Cardiac muscle cell (in vitro differentiated cells and primary cell): ENCODE data around the gene TAF5L. TPM values are rescaled to one million over a fixed set of nuclear protein-coding genes. Genes with fewer than 3 reads are reported as not detected.

ENCODE experiments used
- DNase-seq, 2 donors: peaks; one replicate each; pipeline versions ENCODE4 v3.0.0 to v3.0.0-alpha.2; 2010 to 2017; ENCODE audit warnings: low read depth in 1 of 2, low spot score in 1 of 2
- H3K27ac ChIP-seq: fragments of 200-600 bp; sonication (generic); 2 replicates; pipeline ENCODE4 v1.5.1; 2016
- H3K27me3 ChIP-seq: fragments of 200-600 bp; sonication (generic); 2 replicates; pipeline ENCODE4 v1.6.0; 2016; ENCODE audit warnings: control low read depth
- H3K36me3 ChIP-seq: fragments of 200-600 bp; sonication (generic); 2 replicates; pipeline ENCODE4 v1.5.1; 2016; ENCODE audit warnings: control low read depth
- H3K4me1 ChIP-seq: fragments of 200-600 bp; sonication (generic); 2 replicates; pipeline ENCODE4 v1.8.1; 2017; ENCODE audit warnings: low read depth, mild to moderate bottlenecking, mixed run types
- H3K4me3 ChIP-seq: fragments of 200-600 bp; sonication (generic); 2 replicates; pipeline ENCODE4 v1.5.1; 2016; ENCODE audit warnings: mild to moderate bottlenecking
- H3K9me3 ChIP-seq: fragments of 200-600 bp; sonication (generic); 2 replicates; pipeline ENCODE4 v1.5.1; 2017; ENCODE audit warnings: low read depth, mild to moderate bottlenecking, control low read depth
- polyA plus RNA-seq: library from polyadenylated mRNA; unstranded; fragments of >200 nt; fragmentation: Nextera tagmentation; extraction: Ambion mirVana; gene quantifications from 2 replicates; pipeline ENCODE4 v1.2.1, GENCODE V29; 2016
- total RNA-seq: library from RNA; depleted of rRNA; stranded (reverse); fragments of >200 nt; gene quantifications from 2 replicates; pipeline ENCODE4 v1.2.3, GENCODE V29; 2016
- TF ChIP-seq, protein P1 (sequence below): IDR thresholded peaks from 2 replicates; pipeline ENCODE4 v1.5.1; 2012; ENCODE audit warnings: low read depth, mild to moderate bottlenecking, low read length

Gene TAF5L
- total and polyA plus RNA-seq, 2 experiments from 2014 or later = 2.5 to 9.6 TPM

GRCh38 chr1:229619002-229619401 lies 6.9 kb downstream of the TAF5L start:
- DNase-seq = no peak
- Histone ChIP-seq H3K27ac (no peak overlapping the region), H3K9me3 (no peaks in the 10 kb centered on the region), H3K36me3 (no peaks in the 10 kb centered on the region), H3K4me1 (no peaks in the 10 kb centered on the region), H3K27me3 (no peaks in the 10 kb centered on the region), H3K4me3 (no peak overlapping the region)
- TF ChIP-seq, protein P1, sequence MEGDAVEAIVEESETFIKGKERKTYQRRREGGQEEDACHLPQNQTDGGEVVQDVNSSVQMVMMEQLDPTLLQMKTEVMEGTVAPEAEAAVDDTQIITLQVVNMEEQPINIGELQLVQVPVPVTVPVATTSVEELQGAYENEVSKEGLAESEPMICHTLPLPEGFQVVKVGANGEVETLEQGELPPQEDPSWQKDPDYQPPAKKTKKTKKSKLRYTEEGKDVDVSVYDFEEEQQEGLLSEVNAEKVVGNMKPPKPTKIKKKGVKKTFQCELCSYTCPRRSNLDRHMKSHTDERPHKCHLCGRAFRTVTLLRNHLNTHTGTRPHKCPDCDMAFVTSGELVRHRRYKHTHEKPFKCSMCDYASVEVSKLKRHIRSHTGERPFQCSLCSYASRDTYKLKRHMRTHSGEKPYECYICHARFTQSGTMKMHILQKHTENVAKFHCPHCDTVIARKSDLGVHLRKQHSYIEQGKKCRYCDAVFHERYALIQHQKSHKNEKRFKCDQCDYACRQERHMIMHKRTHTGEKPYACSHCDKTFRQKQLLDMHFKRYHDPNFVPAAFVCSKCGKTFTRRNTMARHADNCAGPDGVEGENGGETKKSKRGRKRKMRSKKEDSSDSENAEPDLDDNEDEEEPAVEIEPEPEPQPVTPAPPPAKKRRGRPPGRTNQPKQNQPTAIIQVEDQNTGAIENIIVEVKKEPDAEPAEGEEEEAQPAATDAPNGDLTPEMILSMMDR = no peak

GRCh38 chr1:229617351-229618100 lies 8.4 kb downstream of the TAF5L start:
- Histone ChIP-seq H3K4me3 (no peak overlapping the region), H3K4me1 (no peaks in the 10 kb centered on the region), H3K36me3 (no peaks in the 10 kb centered on the region), H3K27me3 (no peaks in the 10 kb centered on the region), H3K9me3 (no peaks in the 10 kb centered on the region), H3K27ac (no peak overlapping the region)
- no peak for DNase-seq
- TF ChIP-seq, protein P1 = no peak

- no peak overlapping the region for H3K4me3 ChIP-seq
These were observed 11.2 kb downstream of the TAF5L start for GRCh38 chr1:229614701-229615100.

DNA sequence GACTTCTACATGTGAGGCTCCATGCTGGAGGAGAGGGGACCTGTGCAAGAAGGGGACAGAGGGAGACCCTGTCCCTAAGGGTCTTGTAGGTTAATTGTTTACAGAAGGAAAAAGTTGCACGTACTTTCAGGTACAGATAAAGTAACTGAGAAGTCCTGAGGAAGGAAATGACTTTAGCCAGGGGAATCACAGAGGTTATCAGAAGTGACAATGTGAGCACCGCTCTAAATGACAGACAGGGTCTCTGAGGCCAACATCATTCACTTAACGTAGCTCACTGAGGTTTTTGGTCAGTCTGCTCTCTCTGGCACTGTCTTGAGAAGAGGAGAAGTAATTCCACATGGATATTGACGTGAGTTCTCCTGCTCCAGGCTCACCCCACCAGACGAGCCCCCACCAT lies 12.0 kb downstream of the TAF5L start:
- no peaks in the 10 kb centered on the region for H3K4me1 ChIP-seq
- DNase-seq = no peak
- no peaks in the 10 kb centered on the region for H3K9me3 ChIP-seq
- no peaks in the 10 kb centered on the region for H3K27me3 ChIP-seq
- no peak overlapping the region for H3K27ac ChIP-seq
- peaks cover 14% of the 10 kb centered on the region for H3K36me3 ChIP-seq
- H3K4me3 ChIP-seq = no peak overlapping the region
- TF ChIP-seq, protein P1 = no peak

More at GRCh38 chr1:229614701-229615100, 11.2 kb downstream of the TAF5L start:
- Histone ChIP-seq H3K27me3 (no peaks in the 10 kb centered on the region), H3K36me3 (peaks cover 7% of the 10 kb centered on the region), H3K27ac (no peak overlapping the region), H3K9me3 (no peaks in the 10 kb centered on the region), H3K4me1 (no peaks in the 10 kb centered on the region)
- TF ChIP-seq, protein P1 = no peak
- DNase-seq = no peak

DNA sequence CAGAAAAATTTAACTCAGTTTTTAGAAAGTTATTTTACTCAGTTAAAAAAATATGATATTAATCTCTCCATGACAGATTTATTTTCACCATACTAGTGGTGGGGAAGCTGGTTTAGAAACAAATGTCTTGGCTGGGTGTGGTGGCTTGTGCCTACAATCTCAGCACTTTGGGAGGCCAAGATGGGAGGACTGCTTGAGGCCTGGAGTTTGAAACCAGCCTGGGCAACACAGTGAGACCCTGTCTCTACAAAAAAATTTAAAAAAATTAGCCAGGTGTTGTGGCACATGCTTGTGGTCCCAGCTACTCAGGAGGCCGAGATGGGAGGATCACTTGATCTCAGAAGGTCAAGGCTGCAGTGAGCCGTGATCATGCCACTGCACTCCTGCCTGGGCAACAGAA lies 17.3 kb downstream of the TAF5L start:
- no peak overlapping the region for H3K4me3 ChIP-seq
- no peaks in the 10 kb centered on the region for H3K9me3 ChIP-seq
- H3K27me3 ChIP-seq = no peaks in the 10 kb centered on the region
- no peak overlapping the region for H3K27ac ChIP-seq
- peaks cover 29% of the 10 kb centered on the region for H3K36me3 ChIP-seq
- TF ChIP-seq, protein P1 = no peak
- no peak for DNase-seq
- no peaks in the 10 kb centered on the region for H3K4me1 ChIP-seq
